Mammary epithelial cell (primary cell): ENCODE measurements around the gene RAP1B.

Experiments
- CTCF ChIP-seq, 2 donors: IDR thresholded peaks in 1 of 2; conservative IDR thresholded peaks in 1 of 2; 2 replicates each; pipeline ENCODE4 v1.5.1; 2011 to 2012; ENCODE audit warnings: inconsistent platforms in 2 of 2, low read length in 2 of 2, mild to moderate bottlenecking in 2 of 2, control low read depth in 1 of 2, low read depth in 1 of 2; ENCODE audit not compliant: insufficient read depth in 1 of 2; ENCODE audit errors: extremely low read depth in 1 of 2
- EZH2 ChIP-seq: IDR thresholded peaks from 2 replicates; pipeline ENCODE4 v1.6.1; 2012; ENCODE audit warnings: low read length, inconsistent platforms, borderline replicate concordance

DNA sequence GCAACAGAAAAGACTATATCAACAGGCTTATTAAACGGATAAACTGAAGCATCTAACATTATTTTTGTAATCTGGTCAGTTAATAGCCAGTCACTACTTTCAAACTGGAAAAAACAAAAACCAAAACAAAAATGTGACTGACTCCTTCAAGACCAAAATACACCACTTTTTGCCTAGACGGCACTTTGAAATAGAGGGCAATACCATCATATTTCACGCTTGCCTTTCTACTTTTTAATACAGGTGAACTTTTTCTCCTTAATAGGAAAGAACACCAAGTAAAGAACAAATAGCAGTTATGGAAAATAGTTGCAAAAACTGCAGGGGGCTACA lies 75.5 kb downstream of the RAP1B start:
- TF ChIP-seq CTCF (conservative IDR thresholded peaks at IDR 0.05 in 1 of 2, IDR thresholded peaks at IDR 0.05 in 1 of 2; ENCODE audit: extremely low read depth in 1 of 2, insufficient read depth in 1 of 2, low read depth in 1 of 2, low read length in 2 of 2) (no peak), EZH2 (no peak)
